Endometrial microvascular endothelial cells (primary cell): ENCODE data around the gene ABCD1. TPM values are rescaled to one million over a fixed set of nuclear protein-coding genes. Genes with fewer than 3 reads are reported as not detected.
"Not testable (repeated sequence)": the region's sequence is repeated elsewhere in the genome, so short reads cannot be mapped to it uniquely, and the experiment has no call there.

Experiments
- in situ Hi-C: cut with HindIII; loops from 2 replicates; pipeline ENCODE4 v1.10.0; 2017; ENCODE audit warnings: low sequenced_read_pairs, low pct_unique_long_range_greater_than_20kb; ENCODE audit errors: inconsistent ontology term
- total RNA-seq: library from RNA; depleted of rRNA; stranded (reverse); fragments of >200 nt; gene quantifications from one replicate; pipeline ENCODE4 v1.2.3, GENCODE V29; 2015; ENCODE audit errors: inconsistent ontology term

ABCD1 gene
- total RNA-seq, 1 donor from 2014 or later: 11.7 TPM

- in situ Hi-C loops: no loop called here
These were observed 4.4 kb downstream of the ABCD1 start for GRCh38 chrX:153728951-153729631.

- in situ Hi-C loops: not testable (repeated sequence)
These were observed 5.5 kb downstream of the ABCD1 start for GRCh38 chrX:153730115-153730514.

GRCh38 chrX:153731117-153731844, 6.6 kb downstream of the ABCD1 start:
- in situ Hi-C loops: no loop called here

DNA sequence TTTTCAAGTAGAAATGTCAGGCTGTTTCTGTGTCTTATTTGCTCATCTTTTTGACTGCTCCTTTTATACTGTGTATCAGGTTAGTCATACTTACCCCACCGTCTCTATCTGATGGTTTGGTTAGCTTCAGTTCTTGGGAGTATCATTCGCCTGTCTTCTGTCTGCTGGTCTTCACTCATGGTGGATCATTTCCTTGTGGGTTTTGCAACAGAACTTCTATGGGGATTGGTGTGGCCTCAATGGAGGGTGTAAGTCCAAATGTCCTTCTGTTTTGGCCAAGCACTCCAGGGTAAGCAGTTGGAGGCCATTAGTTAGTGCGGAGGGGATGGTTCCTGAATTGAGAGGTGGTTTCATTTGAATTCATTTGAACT, 7.2 kb downstream of the ABCD1 start:
- in situ Hi-C loops: no loop called here

DNA sequence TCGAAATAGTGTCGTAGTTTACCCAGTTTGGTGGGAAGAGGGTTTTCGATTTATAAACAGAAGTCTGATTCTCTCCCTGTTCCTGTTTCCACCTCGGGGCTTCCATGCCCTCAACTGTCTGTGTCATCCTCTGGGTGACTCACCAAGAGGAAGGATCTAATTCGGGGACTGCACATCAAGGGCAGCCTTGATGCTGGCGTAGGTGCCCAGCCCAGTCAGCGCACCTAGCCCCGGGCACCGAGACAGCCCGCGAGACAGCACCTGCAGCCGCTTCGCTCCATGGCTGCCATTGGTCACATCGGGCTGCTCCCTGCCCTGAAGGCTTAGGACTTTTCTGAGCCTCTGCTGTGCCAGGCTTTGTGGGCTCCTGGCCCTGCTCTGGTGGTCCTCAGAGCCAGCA, 7.7 kb downstream of the ABCD1 start:
- in situ Hi-C loops: no loop called here

- in situ Hi-C loops: no loop called here
These were observed 9.1 kb downstream of the ABCD1 start for GRCh38 chrX:153733651-153734240.

DNA sequence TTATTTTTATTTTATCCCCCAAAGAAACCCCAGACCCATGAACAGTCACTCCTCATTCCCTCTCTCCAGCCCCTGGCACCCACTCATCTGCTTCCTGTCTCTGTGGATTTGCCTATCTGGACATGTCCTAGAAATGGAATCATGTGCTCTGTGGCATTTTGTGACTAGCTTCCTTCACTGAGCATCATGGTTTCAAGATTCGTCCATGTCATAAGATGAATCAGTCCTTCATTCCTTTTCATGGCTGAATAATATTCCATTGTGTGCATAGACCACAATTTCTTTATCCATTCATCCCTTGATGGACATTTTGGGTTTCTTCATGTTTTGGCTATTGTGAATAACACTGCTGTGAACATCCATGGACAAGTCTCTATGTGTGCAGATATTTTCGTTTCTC, 10.2 kb downstream of the ABCD1 start:
- in situ Hi-C loops: no loop called here

- in situ Hi-C loops: no loop called here
These were observed 10.6 kb downstream of the ABCD1 start for GRCh38 chrX:153735274-153735673.

DNA sequence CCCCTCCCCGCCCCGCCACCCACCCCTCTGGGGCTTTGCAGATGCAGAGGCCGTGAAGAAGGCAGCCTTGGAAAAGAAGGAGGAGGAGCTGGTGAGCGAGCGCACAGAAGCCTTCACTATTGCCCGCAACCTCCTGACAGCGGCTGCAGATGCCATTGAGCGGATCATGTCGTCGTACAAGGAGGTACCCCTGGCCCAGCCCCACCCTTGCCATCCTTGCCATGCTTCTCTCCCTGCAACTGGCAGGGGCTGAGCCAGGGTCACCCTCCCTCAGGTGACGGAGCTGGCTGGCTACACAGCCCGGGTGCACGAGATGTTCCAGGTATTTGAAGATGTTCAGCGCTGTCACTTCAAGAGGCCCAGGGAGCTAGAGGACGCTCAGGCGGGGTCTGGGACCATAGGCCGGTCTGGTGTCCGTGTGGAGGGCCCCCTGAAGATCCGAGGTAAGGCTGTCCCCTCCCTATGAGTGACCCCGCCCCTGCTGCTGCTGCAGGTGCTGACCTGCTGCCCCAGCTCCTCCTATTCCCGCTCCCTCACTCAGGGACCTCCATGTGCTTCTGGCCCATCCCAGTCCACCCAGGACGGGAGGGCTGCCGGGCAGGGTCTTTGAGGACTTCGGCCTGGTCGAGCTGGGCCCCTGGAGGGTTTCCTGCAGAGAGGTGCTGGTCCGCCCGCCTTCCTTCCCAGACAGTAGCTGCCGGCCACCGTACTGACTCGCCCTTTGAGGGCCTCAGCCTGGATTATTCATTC, 11.6 kb downstream of the ABCD1 start:
- in situ Hi-C loops: no loop called here

- in situ Hi-C loops: no loop called here
These were observed 12.3 kb downstream of the ABCD1 start for GRCh38 chrX:153736871-153737441.

GRCh38 chrX:153738056-153738605, 13.5 kb downstream of the ABCD1 start:
- in situ Hi-C loops: no loop called here

DNA sequence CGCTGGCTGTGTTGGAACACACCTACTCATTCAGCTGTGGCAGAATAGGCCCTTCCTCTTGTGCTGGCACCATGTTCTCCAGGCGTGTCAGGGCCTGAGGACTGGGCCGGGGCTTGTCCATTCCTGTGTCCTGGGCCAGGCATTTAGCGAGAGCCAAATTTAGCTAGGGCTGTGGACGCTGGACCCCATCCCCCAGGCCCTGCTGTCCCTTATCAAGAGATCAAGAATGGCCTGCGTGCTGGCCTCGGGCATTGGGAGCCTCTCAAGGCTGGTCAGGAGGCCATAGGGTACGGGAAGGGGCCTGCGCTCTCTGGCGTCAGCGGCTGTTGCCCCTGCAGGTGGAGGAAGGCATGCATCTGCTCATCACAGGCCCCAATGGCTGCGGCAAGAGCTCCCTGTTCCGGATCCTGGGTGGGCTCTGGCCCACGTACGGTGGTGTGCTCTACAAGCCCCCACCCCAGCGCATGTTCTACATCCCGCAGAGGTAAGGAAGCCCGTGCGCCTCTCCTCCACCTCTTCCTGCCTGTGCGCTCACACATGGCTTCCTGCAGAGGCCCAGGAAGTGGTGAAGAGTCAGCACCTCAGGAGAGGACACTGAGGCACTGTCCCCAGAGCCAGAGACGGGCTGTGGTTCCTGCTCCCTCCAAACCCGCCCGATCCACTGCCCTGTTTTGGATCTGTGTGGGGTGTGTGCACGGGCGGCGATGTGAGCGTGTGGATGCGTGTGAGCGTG, 15.3 kb downstream of the ABCD1 start:
- in situ Hi-C loops: no loop called here

GRCh38 chrX:153740631-153741222, 16.1 kb downstream of the ABCD1 start:
- in situ Hi-C loops: no loop called here

DNA sequence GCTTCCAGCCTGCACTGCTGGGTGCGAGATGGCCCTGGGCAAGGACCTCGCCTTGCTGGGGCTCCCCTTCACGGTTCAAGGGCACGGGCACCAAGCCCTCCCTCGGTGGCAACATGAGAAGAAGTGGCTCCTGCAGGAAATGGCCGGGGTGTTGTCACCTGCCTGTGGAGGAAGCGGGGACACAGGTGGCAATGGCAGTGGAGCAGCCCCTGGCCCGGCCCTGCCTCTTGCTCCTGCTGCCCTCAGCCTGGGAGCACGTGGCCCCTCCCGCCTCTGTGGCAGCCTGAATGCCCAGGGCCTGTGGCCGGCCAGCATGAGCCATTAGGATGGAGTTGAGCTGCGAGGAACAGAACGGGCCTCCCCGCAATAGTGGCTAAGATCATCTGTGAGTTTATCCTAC, 16.8 kb downstream of the ABCD1 start:
- in situ Hi-C loops: no loop called here

- in situ Hi-C loops: not testable (repeated sequence)
These were observed 17.5 kb downstream of the ABCD1 start for GRCh38 chrX:153742111-153742510.

DNA sequence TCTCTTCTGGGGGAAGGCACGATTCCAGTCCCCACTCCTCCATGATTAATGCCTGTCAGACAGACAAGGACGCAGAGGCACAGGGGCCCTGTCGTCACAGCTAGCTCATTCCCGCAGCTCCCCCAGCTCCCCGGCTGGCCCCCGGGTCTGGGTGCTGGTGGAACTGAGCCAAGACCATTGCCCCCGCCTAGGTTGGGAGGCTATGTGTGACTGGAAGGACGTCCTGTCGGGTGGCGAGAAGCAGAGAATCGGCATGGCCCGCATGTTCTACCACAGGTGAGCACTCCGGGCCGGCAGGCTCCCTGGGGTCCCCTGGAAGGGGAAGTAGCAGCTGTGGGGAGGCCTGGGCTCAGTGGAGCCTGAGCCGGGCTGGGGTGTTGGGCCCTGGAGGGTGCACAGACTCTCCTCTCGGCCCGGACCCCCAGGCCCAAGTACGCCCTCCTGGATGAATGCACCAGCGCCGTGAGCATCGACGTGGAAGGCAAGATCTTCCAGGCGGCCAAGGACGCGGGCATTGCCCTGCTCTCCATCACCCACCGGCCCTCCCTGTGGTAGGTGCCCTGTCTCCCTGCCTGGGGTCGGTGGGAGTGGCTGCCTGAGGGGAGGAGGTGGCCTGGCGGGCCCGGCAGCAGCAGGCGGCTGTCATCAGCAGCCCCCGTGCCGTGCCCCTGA, 18.3 kb downstream of the ABCD1 start:
- in situ Hi-C loops: not testable (repeated sequence)

GRCh38 chrX:153743468-153744209, 19.0 kb downstream of the ABCD1 start:
- in situ Hi-C loops: not testable (repeated sequence)
